ENCODE measurements around the gene NTNG1. TPM values are rescaled to one million over a fixed set of nuclear protein-coding genes. Genes with fewer than 3 reads are reported as not detected.

Gene NTNG1
- total RNA-seq, 1 donor from 2014 or later, result 9.6 TPM

DNA sequence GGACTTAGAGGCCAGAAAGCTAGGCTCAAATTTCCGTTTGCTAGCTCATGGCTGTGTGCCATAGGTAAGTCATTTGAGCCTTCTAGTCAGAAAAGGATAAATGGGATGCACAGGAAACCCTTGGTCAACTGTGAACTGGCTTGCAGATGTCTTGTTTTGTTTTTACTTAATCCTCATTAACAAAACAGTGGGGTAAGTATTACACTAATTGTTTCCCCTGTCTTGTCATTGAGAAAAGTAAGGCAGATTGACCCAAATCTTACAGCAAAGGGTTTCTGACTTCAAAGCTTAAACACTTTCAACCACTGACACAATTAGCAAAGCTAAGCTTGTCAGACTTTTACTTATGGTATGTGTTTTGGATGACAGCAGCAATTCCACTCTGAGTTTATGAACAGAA, 291.3 kb downstream of the NTNG1 start:
- intact Hi-C loops (cut with DNase I), result no loop called here
- Histone ChIP-seq H3K36me3 (no peaks in the 10 kb centered on the region), H3K4me1 (no peaks in the 10 kb centered on the region), H3K9me3 (no peaks in the 10 kb centered on the region), H3K4me3 (no peak overlapping the region), H3K27ac (no peak overlapping the region), H3K27me3 (ENCODE audit: low read depth) (no peaks in the 10 kb centered on the region)
- ATAC-seq (no peak), DNase-seq (no peak)
- TF ChIP-seq, protein P1, sequence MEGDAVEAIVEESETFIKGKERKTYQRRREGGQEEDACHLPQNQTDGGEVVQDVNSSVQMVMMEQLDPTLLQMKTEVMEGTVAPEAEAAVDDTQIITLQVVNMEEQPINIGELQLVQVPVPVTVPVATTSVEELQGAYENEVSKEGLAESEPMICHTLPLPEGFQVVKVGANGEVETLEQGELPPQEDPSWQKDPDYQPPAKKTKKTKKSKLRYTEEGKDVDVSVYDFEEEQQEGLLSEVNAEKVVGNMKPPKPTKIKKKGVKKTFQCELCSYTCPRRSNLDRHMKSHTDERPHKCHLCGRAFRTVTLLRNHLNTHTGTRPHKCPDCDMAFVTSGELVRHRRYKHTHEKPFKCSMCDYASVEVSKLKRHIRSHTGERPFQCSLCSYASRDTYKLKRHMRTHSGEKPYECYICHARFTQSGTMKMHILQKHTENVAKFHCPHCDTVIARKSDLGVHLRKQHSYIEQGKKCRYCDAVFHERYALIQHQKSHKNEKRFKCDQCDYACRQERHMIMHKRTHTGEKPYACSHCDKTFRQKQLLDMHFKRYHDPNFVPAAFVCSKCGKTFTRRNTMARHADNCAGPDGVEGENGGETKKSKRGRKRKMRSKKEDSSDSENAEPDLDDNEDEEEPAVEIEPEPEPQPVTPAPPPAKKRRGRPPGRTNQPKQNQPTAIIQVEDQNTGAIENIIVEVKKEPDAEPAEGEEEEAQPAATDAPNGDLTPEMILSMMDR (IDR thresholded peaks at IDR 0.05), result no peak

DNA sequence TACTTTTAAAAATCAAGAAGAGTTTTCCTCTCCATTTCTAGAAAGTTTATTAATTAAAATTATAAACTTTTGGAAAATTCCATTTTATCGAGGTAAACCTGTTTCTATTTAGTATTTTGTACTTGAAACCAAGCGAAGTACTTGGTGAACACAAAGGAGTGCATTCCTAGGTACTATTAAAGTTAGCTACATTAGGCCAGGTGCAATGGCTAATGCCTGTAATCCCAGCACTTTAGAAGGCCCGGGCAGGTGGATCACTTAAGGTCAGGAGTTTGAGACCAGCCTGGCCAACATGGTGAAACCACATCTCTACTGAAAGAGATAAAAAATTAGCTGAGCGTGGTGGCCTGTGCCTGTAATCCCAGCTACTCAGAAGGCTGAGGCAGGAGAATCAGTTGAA, 292.2 kb downstream of the NTNG1 start:
- no peak for ATAC-seq
- TF ChIP-seq, protein P1 (IDR thresholded peaks at IDR 0.05), result no peak

DNA sequence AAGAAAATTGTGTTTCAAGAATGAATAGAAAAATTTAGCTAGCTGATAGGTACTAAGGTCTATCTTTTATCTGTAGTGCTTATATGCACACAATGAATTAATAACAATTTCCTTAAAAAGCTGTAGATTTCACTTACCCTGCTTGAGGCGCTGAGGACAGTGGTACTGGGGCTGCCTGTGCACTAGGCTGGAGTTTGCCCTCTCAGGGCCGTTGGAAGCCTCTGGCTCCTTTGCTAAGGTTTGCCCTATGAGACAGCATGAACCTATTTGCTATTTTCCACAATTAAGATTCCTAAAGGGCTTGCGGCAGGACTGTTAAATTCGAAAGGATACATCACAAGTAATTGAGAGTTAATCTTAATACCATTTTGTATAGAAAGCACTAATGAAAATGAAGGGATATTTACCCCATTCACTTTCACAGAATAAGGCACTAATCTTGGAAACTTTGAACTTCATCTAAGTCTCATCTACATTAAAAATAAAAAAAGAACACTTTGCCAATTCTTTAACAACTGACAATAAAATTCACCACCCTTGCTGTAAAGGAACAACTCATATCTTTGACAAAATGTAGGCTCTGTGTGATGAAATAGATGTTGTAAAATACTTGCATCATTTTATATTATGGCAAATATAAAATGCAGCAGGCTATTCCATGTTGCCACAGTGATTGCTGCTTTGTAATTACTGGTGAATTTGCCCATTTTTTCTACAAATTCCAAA, 293.0 kb downstream of the NTNG1 start:
- H3K9me3 ChIP-seq, result no peaks in the 10 kb centered on the region
- ATAC-seq (no peak), DNase-seq (no peak)
- no peaks in the 10 kb centered on the region for H3K36me3 ChIP-seq
- H3K4me1 ChIP-seq, result no peaks in the 10 kb centered on the region
- intact Hi-C loops (cut with DNase I), result no loop called here
- no peak overlapping the region for H3K27ac ChIP-seq
- H3K27me3 ChIP-seq (ENCODE audit: low read depth), result no peaks in the 10 kb centered on the region
- no peak overlapping the region for H3K4me3 ChIP-seq
- TF ChIP-seq, protein P1 (IDR thresholded peaks at IDR 0.05), result no peak

More for the DNA sequence above, 292.2 kb downstream of the NTNG1 start:
- Histone ChIP-seq H3K4me1 (no peaks in the 10 kb centered on the region), H3K9me3 (no peaks in the 10 kb centered on the region), H3K36me3 (no peaks in the 10 kb centered on the region), H3K27me3 (ENCODE audit: low read depth) (no peaks in the 10 kb centered on the region), H3K4me3 (no peak overlapping the region), H3K27ac (no peak overlapping the region)
- intact Hi-C loops (cut with DNase I), result no loop called here
- no peak for DNase-seq

DNA sequence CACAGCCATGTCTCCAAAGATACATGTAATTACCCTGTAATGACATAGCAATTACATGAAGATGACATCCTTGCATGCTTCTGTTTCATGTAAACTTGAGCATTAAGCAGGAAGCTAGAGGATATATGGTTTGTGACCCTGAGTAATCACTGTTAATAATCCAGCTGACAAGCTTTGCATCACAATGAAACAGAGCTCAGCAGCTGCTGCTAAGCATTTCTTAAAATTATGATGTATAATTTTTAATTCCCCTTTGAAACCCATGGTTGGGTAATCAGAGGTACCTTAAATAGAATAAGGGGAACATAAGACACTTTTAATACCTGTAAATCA, 293.5 kb downstream of the NTNG1 start:
- no peak for DNase-seq
- intact Hi-C loops (cut with DNase I), result no loop called here
- H3K9me3 ChIP-seq, result no peaks in the 10 kb centered on the region
- no peak for ATAC-seq
- TF ChIP-seq, protein P1 (IDR thresholded peaks at IDR 0.05), result no peak
- H3K27ac ChIP-seq, result no peak overlapping the region
- no peaks in the 10 kb centered on the region for H3K36me3 ChIP-seq
- no peaks in the 10 kb centered on the region for H3K4me1 ChIP-seq
- no peak overlapping the region for H3K4me3 ChIP-seq
- H3K27me3 ChIP-seq (ENCODE audit: low read depth), result no peaks in the 10 kb centered on the region

DNA sequence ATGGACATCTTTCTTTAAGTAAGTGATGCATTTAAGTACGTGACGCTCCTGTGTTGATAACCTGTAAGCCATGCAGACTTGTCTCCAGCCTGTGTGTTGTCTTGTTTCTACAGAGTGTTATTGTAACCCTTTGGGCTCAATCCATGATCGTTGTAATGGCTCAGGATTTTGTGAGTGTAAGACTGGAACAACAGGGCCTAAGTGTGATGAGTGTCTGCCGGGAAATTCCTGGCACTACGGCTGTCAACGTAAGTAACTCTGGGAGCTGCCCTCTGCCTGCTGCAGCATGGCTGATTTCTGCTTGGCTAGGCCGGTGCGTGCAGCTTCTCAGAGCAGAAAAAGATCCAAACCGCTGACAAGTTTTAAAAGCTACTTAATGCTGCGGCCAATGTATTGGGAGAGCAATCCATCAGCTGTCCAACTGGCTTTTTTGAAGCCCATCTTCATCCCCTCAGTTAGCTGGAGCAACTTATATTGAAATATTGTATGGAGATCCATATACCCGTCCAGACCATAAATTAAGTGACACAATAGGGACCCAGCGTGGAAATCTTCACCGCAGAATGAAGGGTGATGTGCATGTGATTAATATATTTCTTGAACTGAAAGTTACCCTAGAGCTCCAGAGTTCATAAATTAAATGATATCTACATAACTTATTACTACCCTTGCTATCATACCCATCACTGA, 295.9 kb downstream of the NTNG1 start:
- H3K36me3 ChIP-seq, result no peaks in the 10 kb centered on the region
- intact Hi-C loops (cut with DNase I), result no loop called here
- ATAC-seq (no peak), DNase-seq (no peak)
- H3K27me3 ChIP-seq (ENCODE audit: low read depth), result no peaks in the 10 kb centered on the region
- H3K4me1 ChIP-seq, result no peaks in the 10 kb centered on the region
- no peaks in the 10 kb centered on the region for H3K9me3 ChIP-seq
- H3K4me3 ChIP-seq, result no peak overlapping the region
- TF ChIP-seq, protein P1 (IDR thresholded peaks at IDR 0.05), result no peak
- H3K27ac ChIP-seq, result no peak overlapping the region
